B cell (primary cell): ENCODE data around the gene ACTL8. TPM values are rescaled to one million over a fixed set of nuclear protein-coding genes. Genes with fewer than 3 reads are reported as not detected.

Experiments
- ATAC-seq: fragments of 200-7000 bp; cut with Tn5 transposase; one replicate; pipeline ENCODE4 v1.10.0; 2021; ENCODE audit warnings: low read depth, mild to moderate bottlenecking, moderate number of reproducible peaks, moderate library complexity
- CTCF ChIA-PET: fragments of 350-600 bp; sonication (Branson Sonifier 250); formaldehyde crosslinking; loops from one replicate; lab custom pipeline; 2021; ENCODE audit warnings: antibody characterized with exemption, inconsistent platforms; lab: Charles Lee
- POLR2A ChIA-PET: fragments of 350-600 bp; sonication (Branson Sonifier 250); formaldehyde crosslinking; loops from one replicate; lab custom pipeline; 2021; ENCODE audit warnings: antibody characterized with exemption; lab: Charles Lee
- DNase-seq: peaks from one replicate; pipeline ENCODE4 v3.0.0; 2013
- H2AFZ ChIP-seq: 2 replicates; pipeline ENCODE4 v1.6.1; 2012; ENCODE audit warnings: mild to moderate bottlenecking, low read depth, low read length; ENCODE audit not compliant: insufficient read depth, poor library complexity, severe bottlenecking
- H3K27ac ChIP-seq, 2 donors: 1 replicate in 1 of 2; 2 replicates in 1 of 2; pipeline ENCODE4 v1.5.1; 2012 to 2013; ENCODE audit warnings: low read length in 2 of 2, mild to moderate bottlenecking in 2 of 2, moderate library complexity in 1 of 2
- H3K27me3 ChIP-seq, 4 experiments: fragments of 200-600 bp in 1 of 4; sonication (generic) in 1 of 4; replicated peaks in 1 of 4; 1 replicate in 2 of 4; 2 replicates in 2 of 4; pipeline versions ENCODE4 v1.6.1 to v1.7.0; 2013 to 2016; ENCODE audit warnings: low read length in 3 of 4, mild to moderate bottlenecking in 2 of 4, mixed read lengths in 1 of 4, moderate library complexity in 1 of 4; ENCODE audit not compliant: insufficient read depth in 4 of 4, control insufficient read depth in 3 of 4; ENCODE audit errors: control extremely low read depth in 1 of 4
- H3K36me3 ChIP-seq, 2 experiments: replicated peaks in 1 of 2; 1 replicate in 1 of 2; 2 replicates in 1 of 2; pipeline versions ENCODE4 v1.6.1 to v1.7.1; 2013; ENCODE audit warnings: low read length in 1 of 2; ENCODE audit not compliant: insufficient read depth in 2 of 2, control insufficient read depth in 1 of 2; ENCODE audit errors: control extremely low read depth in 1 of 2, extremely low read depth in 1 of 2
- H3K4me1 ChIP-seq, 2 donors: fragments of 200-600 bp in 1 of 2; sonication (generic) in 1 of 2; 1 replicate in 1 of 2; 2 replicates in 1 of 2; pipeline versions ENCODE4 v1.5.1 to v1.6.1; 2013 to 2017; ENCODE audit warnings: low read length in 2 of 2; ENCODE audit not compliant: control insufficient read depth in 2 of 2, insufficient read depth in 2 of 2
- H3K4me2 ChIP-seq: replicated peaks from 2 replicates; pipeline ENCODE3; 2012; ENCODE audit warnings: mild to moderate bottlenecking, low read depth, low read length; ENCODE audit not compliant: poor library complexity, severe bottlenecking
- H3K4me3 ChIP-seq, 5 experiments: fragments of 200-600 bp in 1 of 5; sonication (generic) in 1 of 5; 1 replicate in 3 of 5; 2 replicates in 2 of 5; pipeline versions ENCODE4 v1.5.1 to v1.7.0; 2011 to 2016; ENCODE audit warnings: low read length in 4 of 5, mild to moderate bottlenecking in 4 of 5, low read depth in 2 of 5, control low read depth in 1 of 5, moderate library complexity in 1 of 5; ENCODE audit not compliant: insufficient read depth in 1 of 5; ENCODE audit errors: control extremely low read depth in 1 of 5, extremely low read depth in 1 of 5
- H3K79me2 ChIP-seq: fragments of 200-600 bp; sonication (generic); one replicate; pipeline ENCODE4 v1.6.0; 2016; ENCODE audit warnings: low read length; ENCODE audit not compliant: control insufficient read depth, insufficient read depth
- H3K9ac ChIP-seq: fragments of 200-600 bp; sonication (generic); 2 replicates; pipeline ENCODE4 v1.6.1; 2017; ENCODE audit warnings: mild to moderate bottlenecking, low read length, moderate library complexity
- H3K9me3 ChIP-seq, 3 donors: one replicate each; pipeline versions ENCODE4 v1.6.1 to v1.7.1; 2013; ENCODE audit warnings: low read length in 2 of 3; ENCODE audit not compliant: control insufficient read depth in 2 of 3, insufficient read depth in 1 of 3; ENCODE audit errors: control extremely low read depth in 1 of 3
- H4K20me1 ChIP-seq: 2 replicates; pipeline ENCODE4 v1.6.0; 2012; ENCODE audit warnings: mild to moderate bottlenecking, low read length; ENCODE audit not compliant: insufficient read depth, control insufficient read depth, poor library complexity, severe bottlenecking
- H3K27ac Mint-ChIP-seq: one replicate; pipeline ENCODE4 v1.8.0; 2021; ENCODE audit warnings: mixed read lengths
- H3K27me3 Mint-ChIP-seq: one replicate; pipeline ENCODE4 v1.8.0; 2021; ENCODE audit warnings: mixed read lengths
- H3K4me1 Mint-ChIP-seq: one replicate; pipeline ENCODE4 v1.8.0; 2021; ENCODE audit warnings: mixed read lengths
- H3K4me3 Mint-ChIP-seq: one replicate; pipeline ENCODE4 v1.8.0; 2021; ENCODE audit warnings: mixed read lengths
- H3K9me3 Mint-ChIP-seq: one replicate; pipeline ENCODE4 v1.8.0; 2022; ENCODE audit warnings: mixed read lengths; ENCODE audit not compliant: insufficient read depth
- EZH2 ChIP-seq: IDR thresholded peaks from 2 replicates; pipeline ENCODE4 v1.6.1; 2012; ENCODE audit warnings: borderline replicate concordance, low read depth, mild to moderate bottlenecking, moderate library complexity, low read length; ENCODE audit not compliant: insufficient read depth, poor library complexity, severe bottlenecking
- WGBS: methylation state at CpG from one replicate; pipeline ENCODE4 v1.1.5; 2013; ENCODE audit warnings: missing lambda C conversion rate; ENCODE audit not compliant: insufficient coverage; 5-methylcytosine and 5-hydroxymethylcytosine counted together
- intact Hi-C: fragments of 100-400 bp; cut with micrococcal nuclease; formaldehyde crosslinking; loops from one replicate; pipeline ENCODE4 v1.10.0; 2022
- polyA plus RNA-seq: library from polyadenylated mRNA; depleted of rRNA; stranded (reverse); fragments of >200 nt; gene quantifications from 2 replicates; pipeline ENCODE4 v1.2.3, GENCODE V29; 2012
- total RNA-seq, 2 donors: library from RNA; stranded (reverse); fragments of 120-200 nt in 1 of 2; gene quantifications; 1 replicate in 1 of 2; 2 replicates in 1 of 2; pipeline versions ENCODE4 v1.2.3 to v1.2.4, GENCODE V29; 2013 to 2022
- TF ChIP-seq, protein P1 (sequence below): fragments of 200-600 bp; IDR thresholded peaks from one replicate; pipeline ENCODE4 v1.8.0; 2022; ENCODE audit warnings: antibody characterized with exemption, mild to moderate bottlenecking

ACTL8 gene
- total and polyA plus RNA-seq, 2 donors (not counting 1 experiment from before 2014, with no cell fraction given), result not detected

DNA sequence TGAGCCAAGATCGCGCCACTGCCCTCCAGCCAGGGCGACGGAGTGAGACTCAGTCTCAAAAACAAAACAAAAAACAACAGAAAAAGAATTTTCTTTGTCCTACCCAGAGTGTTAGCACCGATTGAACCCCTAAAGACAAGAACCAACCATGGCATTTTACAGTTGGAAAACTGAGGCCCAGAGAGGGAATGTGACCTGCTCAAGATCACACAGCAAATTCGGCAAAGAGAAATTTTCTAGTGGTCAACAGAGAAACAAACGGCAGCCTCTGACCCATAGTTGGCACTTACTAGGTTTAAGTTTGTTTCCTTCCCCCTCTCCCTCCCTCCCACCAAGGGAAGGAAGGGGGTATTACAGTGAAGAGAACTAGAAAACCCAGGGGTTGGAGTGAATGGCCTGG, 20.5 kb upstream of the ACTL8 start:
- Histone ChIP-seq H3K4me2 (no peak overlapping the region), H3K27ac (no peak overlapping the region), H3K36me3 (no peaks in the 10 kb centered on the region), H2AFZ (no peak overlapping the region), H3K27me3 (peaks cover 0 to 3% (median 0%) of the 10 kb centered on the region in 4 experiments), H3K79me2 (no peaks in the 10 kb centered on the region), H3K4me3 (no peak overlapping the region), H3K9ac (no peak overlapping the region), H4K20me1 (no peaks in the 10 kb centered on the region), H3K9me3 (no peaks in the 10 kb centered on the region), H3K4me1 (no peaks in the 10 kb centered on the region)
- POLR2A ChIA-PET, result no interaction called here
- DNase-seq (no peak), ATAC-seq (no peak)
- no peaks in the 10 kb centered on the region for H3K27me3 Mint-ChIP-seq
- intact Hi-C loops, result no loop called here
- TF ChIP-seq, protein P1, sequence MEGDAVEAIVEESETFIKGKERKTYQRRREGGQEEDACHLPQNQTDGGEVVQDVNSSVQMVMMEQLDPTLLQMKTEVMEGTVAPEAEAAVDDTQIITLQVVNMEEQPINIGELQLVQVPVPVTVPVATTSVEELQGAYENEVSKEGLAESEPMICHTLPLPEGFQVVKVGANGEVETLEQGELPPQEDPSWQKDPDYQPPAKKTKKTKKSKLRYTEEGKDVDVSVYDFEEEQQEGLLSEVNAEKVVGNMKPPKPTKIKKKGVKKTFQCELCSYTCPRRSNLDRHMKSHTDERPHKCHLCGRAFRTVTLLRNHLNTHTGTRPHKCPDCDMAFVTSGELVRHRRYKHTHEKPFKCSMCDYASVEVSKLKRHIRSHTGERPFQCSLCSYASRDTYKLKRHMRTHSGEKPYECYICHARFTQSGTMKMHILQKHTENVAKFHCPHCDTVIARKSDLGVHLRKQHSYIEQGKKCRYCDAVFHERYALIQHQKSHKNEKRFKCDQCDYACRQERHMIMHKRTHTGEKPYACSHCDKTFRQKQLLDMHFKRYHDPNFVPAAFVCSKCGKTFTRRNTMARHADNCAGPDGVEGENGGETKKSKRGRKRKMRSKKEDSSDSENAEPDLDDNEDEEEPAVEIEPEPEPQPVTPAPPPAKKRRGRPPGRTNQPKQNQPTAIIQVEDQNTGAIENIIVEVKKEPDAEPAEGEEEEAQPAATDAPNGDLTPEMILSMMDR, result no peak
- TF ChIP-seq EZH2, result no peak
- CTCF ChIA-PET, result no interaction called here
- H3K9me3 Mint-ChIP-seq, result no peaks in the 10 kb centered on the region
- no peak overlapping the region for H3K4me3 Mint-ChIP-seq
- H3K4me1 Mint-ChIP-seq, result no peaks in the 10 kb centered on the region
- 86% methylated on average over 1 of the region's 7 CpGs for WGBS
- no peak overlapping the region for H3K27ac Mint-ChIP-seq

DNA sequence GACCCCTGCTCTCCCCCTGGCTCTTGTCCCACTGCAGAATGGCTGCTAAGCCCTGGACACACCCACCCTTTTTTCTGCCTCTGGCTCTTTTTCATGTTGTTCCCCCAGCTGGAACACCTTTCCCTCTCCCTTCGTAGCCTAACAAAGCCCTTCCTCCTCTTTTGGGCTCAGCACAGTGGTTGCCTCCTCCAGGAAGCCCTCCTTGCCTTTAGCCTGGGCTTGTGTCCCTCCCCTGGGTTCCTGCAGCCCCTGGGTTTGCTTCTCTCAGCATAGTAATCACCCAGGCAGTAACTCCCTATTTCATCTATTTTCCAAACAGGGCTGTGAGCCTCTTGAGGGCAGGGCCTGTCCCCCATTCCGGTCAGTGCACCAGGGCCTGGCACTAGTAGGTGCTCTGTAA, 19.8 kb upstream of the ACTL8 start:
- H4K20me1 ChIP-seq, result no peaks in the 10 kb centered on the region
- H3K9me3 ChIP-seq, result no peaks in the 10 kb centered on the region
- 86% methylated on average over 2 of the region's 2 CpGs for WGBS
- ChIA-PET POLR2A (no interaction called here), CTCF (no interaction called here)
- H3K79me2 ChIP-seq, result no peaks in the 10 kb centered on the region
- no peak overlapping the region for H3K9ac ChIP-seq
- Mint-ChIP-seq H3K4me1 (no peaks in the 10 kb centered on the region), H3K27ac (no peak overlapping the region), H3K4me3 (no peak overlapping the region), H3K9me3 (no peaks in the 10 kb centered on the region), H3K27me3 (peaks cover 3% of the 10 kb centered on the region)
- ATAC-seq (no peak), DNase-seq (no peak)
- H2AFZ ChIP-seq, result no peak overlapping the region
- no peak overlapping the region for H3K27ac ChIP-seq
- intact Hi-C loops, result no loop called here
- no peak overlapping the region for H3K4me2 ChIP-seq
- TF ChIP-seq, protein P1, result no peak
- TF ChIP-seq EZH2, result no peak
- no peaks in the 10 kb centered on the region for H3K36me3 ChIP-seq
- H3K4me1 ChIP-seq, result no peaks in the 10 kb centered on the region
- H3K4me3 ChIP-seq, result no peak overlapping the region
- H3K27me3 ChIP-seq, result peaks cover 0 to 3% (median 0%) of the 10 kb centered on the region in 4 experiments
